ENCODE results near the gene HNRNPA2B1.
"Not testable (repeated sequence)": the region's sequence is repeated elsewhere in the genome, so short reads cannot be mapped to it uniquely, and the experiment has no call there.

- not testable (repeated sequence) for TF ChIP-seq CTCF, POLR2A (IDR thresholded peaks at IDR 0.05)
Observed at GRCh38 chr7:26177269-26177668, 23.3 kb downstream of the HNRNPA2B1 start.

All from transverse colon (tissue), 3 donors.